NB4 (cell line): ENCODE measurements around the gene FSIP2.

Experiments
- CTCF ChIP-seq: IDR thresholded peaks from one replicate; pipeline ENCODE4 v1.5.1; 2012; ENCODE audit warnings: low read depth, low read length
- MYC ChIP-seq: IDR thresholded peaks from 2 replicates; pipeline ENCODE4 v1.6.1; 2011; ENCODE audit warnings: low read depth, low read length
- POLR2A ChIP-seq: IDR thresholded peaks from 2 replicates; pipeline ENCODE4 v1.6.1; 2011; ENCODE audit warnings: mild to moderate bottlenecking; ENCODE audit not compliant: insufficient read length; ENCODE audit errors: extremely low read depth

GRCh38 chr2:185828326-185828725 lies 89.7 kb downstream of the FSIP2 start:
- no peak for TF ChIP-seq CTCF
- TF ChIP-seq POLR2A = no peak
- no peak for TF ChIP-seq MYC
